ENCODE data around the gene FAM83F. TPM values are rescaled to one million over a fixed set of nuclear protein-coding genes. Genes with fewer than 3 reads are reported as not detected.

The FAM83F gene
- total and polyA plus RNA-seq, 2 experiments from 2014 or later = 0.18 TPM; not detected in 1

DNA sequence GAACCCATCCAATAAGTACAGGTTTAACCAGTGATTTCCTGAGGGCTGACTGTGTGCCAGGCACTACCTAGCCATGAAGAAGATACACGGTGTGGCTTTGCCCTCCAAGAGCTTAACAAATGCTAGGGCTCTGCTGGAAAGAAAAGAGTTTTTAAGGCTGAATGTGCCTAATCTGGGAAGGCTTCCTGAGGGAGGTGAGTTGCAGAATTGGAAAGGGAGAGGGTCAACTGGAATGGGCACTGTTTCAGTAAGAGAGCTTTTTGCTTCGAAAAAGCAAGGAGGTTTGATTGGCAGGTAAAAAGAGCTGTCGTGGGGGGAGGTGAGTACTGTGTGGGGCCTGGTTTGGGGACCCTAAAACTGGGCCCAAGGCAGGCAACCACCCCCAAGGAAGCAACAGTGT lies 2.7 kb downstream of the FAM83F start:
- H3K4me1 ChIP-seq (ENCODE audit: low read depth) = peaks cover 31% of the 10 kb centered on the region
- H3K27me3 ChIP-seq = peaks cover 48% of the 10 kb centered on the region
- no peak for TF ChIP-seq CTCF (IDR thresholded peaks at IDR 0.05; ENCODE audit: low read depth, low read length)
- no peak overlapping the region for H3K4me3 ChIP-seq
- no peak for DNase-seq (ENCODE audit: low read depth in 1 of 2, low spot score in 1 of 2)
- H3K27ac ChIP-seq = no peak overlapping the region
- no peaks in the 10 kb centered on the region for H3K9me3 ChIP-seq (ENCODE audit: low read depth)
- no peaks in the 10 kb centered on the region for H3K36me3 ChIP-seq

DNA sequence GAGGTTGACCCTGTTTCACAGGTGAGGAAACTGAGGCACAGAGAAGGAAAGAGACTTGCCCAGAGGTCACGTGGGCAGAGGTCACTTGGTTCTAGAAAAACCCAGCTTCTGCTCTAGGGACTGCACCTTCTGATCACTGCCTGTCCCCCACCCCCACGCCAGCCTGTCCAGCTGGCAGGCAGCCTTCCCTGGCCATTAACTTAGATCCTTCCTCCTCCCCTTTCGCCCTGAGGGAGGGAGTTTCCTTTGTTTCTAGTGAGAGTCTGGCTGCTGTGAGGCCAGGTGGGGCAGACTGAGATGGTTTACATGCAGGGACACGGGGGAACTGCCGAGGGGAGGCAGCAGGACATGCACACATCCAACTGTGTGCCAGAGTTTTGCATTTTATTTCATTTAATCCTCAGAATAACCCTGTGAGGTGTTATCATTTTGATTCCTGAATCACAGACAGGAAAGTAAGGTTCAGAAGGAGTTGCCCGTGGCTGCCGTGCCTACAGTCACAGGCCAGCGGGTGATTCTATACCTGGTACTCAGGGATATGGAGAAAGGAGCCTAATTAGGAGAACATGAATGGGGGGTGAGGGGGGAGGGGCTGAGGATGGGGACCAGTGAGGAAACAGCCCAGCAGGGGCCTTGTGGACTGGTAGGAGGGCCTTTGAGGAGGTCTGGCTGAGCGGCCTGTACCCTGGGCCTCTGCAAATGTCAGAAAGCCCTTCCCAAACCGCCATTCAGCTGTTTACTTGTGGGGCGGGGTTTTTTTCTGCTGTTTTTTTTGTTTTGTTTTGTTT lies 3.4 kb downstream of the FAM83F start:
- peak in 1 of 2 donors; percentile 48 for DNase-seq (ENCODE audit: low read depth in 1 of 2, low spot score in 1 of 2)
- TF ChIP-seq CTCF (IDR thresholded peaks at IDR 0.05; ENCODE audit: low read depth, low read length) = no peak
- H3K27ac ChIP-seq = no peak overlapping the region
- H3K4me1 ChIP-seq (ENCODE audit: low read depth) = peaks cover 31% of the 10 kb centered on the region
- H3K4me3 ChIP-seq = no peak overlapping the region
- no peaks in the 10 kb centered on the region for H3K9me3 ChIP-seq (ENCODE audit: low read depth)
- no peaks in the 10 kb centered on the region for H3K36me3 ChIP-seq
- peaks cover 41% of the 10 kb centered on the region for H3K27me3 ChIP-seq

- peaks cover 31% of the 10 kb centered on the region for H3K4me1 ChIP-seq (ENCODE audit: low read depth)
- no peak overlapping the region for H3K27ac ChIP-seq
- H3K36me3 ChIP-seq = no peaks in the 10 kb centered on the region
- TF ChIP-seq CTCF (IDR thresholded peaks at IDR 0.05; ENCODE audit: low read depth, low read length) = peak; percentile 15
- no peak overlapping the region for H3K4me3 ChIP-seq
- H3K27me3 ChIP-seq = peaks cover 30% of the 10 kb centered on the region
- H3K9me3 ChIP-seq (ENCODE audit: low read depth) = no peaks in the 10 kb centered on the region
- DNase-seq (ENCODE audit: low read depth in 1 of 2, low spot score in 1 of 2) = peak in 1 of 2 donors; percentile 80
These were observed 4.5 kb downstream of the FAM83F start for GRCh38 chr22:39999144-39999757.

DNA sequence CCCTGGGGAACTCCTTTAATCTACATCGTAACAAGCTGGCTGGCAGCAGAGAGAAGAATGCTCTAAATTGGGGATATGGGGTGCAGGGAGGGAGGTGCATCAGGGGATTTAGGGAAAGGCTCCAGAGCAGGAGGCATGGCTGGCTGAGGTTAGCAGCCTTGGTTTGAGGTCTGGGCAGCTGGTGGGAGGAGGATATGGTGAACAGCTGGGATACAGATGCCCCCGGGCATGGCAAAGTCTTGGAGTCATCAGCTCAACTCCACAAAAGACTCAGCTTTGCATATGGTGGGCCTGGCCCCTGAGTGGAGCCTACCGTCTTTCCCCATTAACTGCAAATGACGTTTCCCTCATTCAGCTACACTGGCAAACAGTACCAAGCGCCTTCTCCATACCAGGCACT lies 5.4 kb downstream of the FAM83F start:
- no peak for TF ChIP-seq CTCF (IDR thresholded peaks at IDR 0.05; ENCODE audit: low read depth, low read length)
- DNase-seq (ENCODE audit: low read depth in 1 of 2, low spot score in 1 of 2) = no peak
- Histone ChIP-seq H3K27me3 (peaks cover 21% of the 10 kb centered on the region), H3K4me3 (no peak overlapping the region), H3K4me1 (ENCODE audit: low read depth) (peaks cover 34% of the 10 kb centered on the region), H3K27ac (no peak overlapping the region), H3K9me3 (ENCODE audit: low read depth) (no peaks in the 10 kb centered on the region), H3K36me3 (no peaks in the 10 kb centered on the region)

GRCh38 chr22:40001106-40001505 lies 6.4 kb downstream of the FAM83F start:
- Histone ChIP-seq H3K27ac (no peak overlapping the region), H3K4me1 (ENCODE audit: low read depth) (peaks cover 34% of the 10 kb centered on the region), H3K9me3 (ENCODE audit: low read depth) (no peaks in the 10 kb centered on the region), H3K27me3 (peaks cover 12% of the 10 kb centered on the region), H3K4me3 (no peak overlapping the region), H3K36me3 (no peaks in the 10 kb centered on the region)
- DNase-seq (ENCODE audit: low read depth in 1 of 2, low spot score in 1 of 2) = no peak
- TF ChIP-seq CTCF (IDR thresholded peaks at IDR 0.05; ENCODE audit: low read depth, low read length) = no peak
